Mammary epithelial cell (primary cell): Measurements from ENCODE around the gene NME7.

Experiments used
- CTCF ChIP-seq, 2 donors: IDR thresholded peaks in 1 of 2; conservative IDR thresholded peaks in 1 of 2; 2 replicates each; pipeline ENCODE4 v1.5.1; 2011 to 2012; ENCODE audit warnings: inconsistent platforms in 2 of 2, low read length in 2 of 2, mild to moderate bottlenecking in 2 of 2, control low read depth in 1 of 2, low read depth in 1 of 2; ENCODE audit not compliant: insufficient read depth in 1 of 2; ENCODE audit errors: extremely low read depth in 1 of 2
- EZH2 ChIP-seq: IDR thresholded peaks from 2 replicates; pipeline ENCODE4 v1.6.1; 2012; ENCODE audit warnings: low read length, inconsistent platforms, borderline replicate concordance

DNA sequence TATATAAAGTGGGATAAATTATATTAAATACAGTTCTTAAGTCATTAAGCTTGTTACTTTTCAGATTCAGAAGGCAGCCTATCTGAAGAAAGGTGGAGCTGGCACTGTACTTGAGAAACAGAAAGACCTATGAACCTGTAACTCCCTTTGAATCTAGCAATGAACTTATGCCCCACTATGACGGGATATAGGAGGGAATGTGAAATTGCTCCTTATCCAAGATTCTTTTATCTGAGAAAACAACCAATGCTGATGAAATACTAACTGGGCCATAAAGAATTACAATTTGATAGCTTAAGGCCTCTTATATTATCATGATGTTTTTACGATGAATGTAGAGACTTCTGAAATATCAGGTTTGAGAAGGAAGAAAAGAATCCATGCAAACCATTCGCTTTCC lies 211.0 kb downstream of the NME7 start:
- TF ChIP-seq CTCF (conservative IDR thresholded peaks at IDR 0.05 in 1 of 2, IDR thresholded peaks at IDR 0.05 in 1 of 2; ENCODE audit: extremely low read depth in 1 of 2, insufficient read depth in 1 of 2, low read depth in 1 of 2, low read length in 2 of 2), result no peak
- no peak for TF ChIP-seq EZH2
